Hematopoietic multipotent progenitor cell treated with erythropoietin and hydrocortisone succinate and interleukin-3 and kit ligand, for 6 days (in vitro differentiated cells): Measurements from ENCODE around the gene RIBC2.

Source experiments
- DNase-seq: peaks from one replicate; pipeline ENCODE4 v3.0.0-alpha.2; 2015

The RIBC2 gene

GRCh38 chr22:45476814-45477213 is 63.3 kb downstream of the RIBC2 start:
- DNase-seq = no peak

- no peak for DNase-seq
Observed at GRCh38 chr22:45477366-45478107, 64.0 kb downstream of the RIBC2 start.

- no peak for DNase-seq
Observed at GRCh38 chr22:45478108-45478771, 64.7 kb downstream of the RIBC2 start.

- no peak for DNase-seq
Observed at GRCh38 chr22:45480717-45481116, 67.2 kb downstream of the RIBC2 start.

- DNase-seq = no peak
Observed at GRCh38 chr22:45481661-45482060, 68.2 kb downstream of the RIBC2 start.
